HCT116 (cell line): ENCODE data around the gene GALNS.
"Not testable (repeated sequence)": the region's sequence is repeated elsewhere in the genome, so short reads cannot be mapped to it uniquely, and the experiment has no call there.

Experiments
- POLR2A ChIP-seq: IDR thresholded peaks from 2 replicates; pipeline ENCODE4 v1.7.0; 2011; ENCODE audit warnings: borderline replicate concordance; ENCODE audit not compliant: insufficient read depth, insufficient read length; ENCODE audit errors: extremely low read depth
- RAD21 ChIP-seq: IDR thresholded peaks from 2 replicates; pipeline ENCODE4 v1.6.1; 2012; ENCODE audit warnings: low read depth, mild to moderate bottlenecking
- SIN3A ChIP-seq: IDR thresholded peaks from 2 replicates; pipeline ENCODE4 v1.6.1; 2012; ENCODE audit warnings: low read depth
- TF ChIP-seq, protein P1 (sequence below), 3 experiments: fragments of 200-600 bp in 1 of 3; sonication (generic) in 1 of 3; IDR thresholded peaks in 2 of 3; conservative IDR thresholded peaks in 1 of 3; 2 replicates each; pipeline ENCODE4 v1.5.1; 2012 to 2017; ENCODE audit warnings: low read depth in 2 of 3, low read length in 2 of 3, antibody characterized with exemption in 1 of 3, borderline replicate concordance in 1 of 3, control low read depth in 1 of 3, mild to moderate bottlenecking in 1 of 3, mixed read lengths in 1 of 3, mixed run types in 1 of 3, moderate library complexity in 1 of 3; ENCODE audit not compliant: insufficient read depth in 1 of 3
- TF ChIP-seq, protein P2 (sequence below): IDR thresholded peaks from 2 replicates; pipeline ENCODE4 v1.6.1; 2011; ENCODE audit warnings: mild to moderate bottlenecking, low read length, moderate library complexity; ENCODE audit not compliant: insufficient replicate concordance; ENCODE audit errors: extremely low read depth
- TF ChIP-seq, protein P3 (sequence below): IDR thresholded peaks from 2 replicates; pipeline ENCODE4 v1.6.1; 2012

DNA sequence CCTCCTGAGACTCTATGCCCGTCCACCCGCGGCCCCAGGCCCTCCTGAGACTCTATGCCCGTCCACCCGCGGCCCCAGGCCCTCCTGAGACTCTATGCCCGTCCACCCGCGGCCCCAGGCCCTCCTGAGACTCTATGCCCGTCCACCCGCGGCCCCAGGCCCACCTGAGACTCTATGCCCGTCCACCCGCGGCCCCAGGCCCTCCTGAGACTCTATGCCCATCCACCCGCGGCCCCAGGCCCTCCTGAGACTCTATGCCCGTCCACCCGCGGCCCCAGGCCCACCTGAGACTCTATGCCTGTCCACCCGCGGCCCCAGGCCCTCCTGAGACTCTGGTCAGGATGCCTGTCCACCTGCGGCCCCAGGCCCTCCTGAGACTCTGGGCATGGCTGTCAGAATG lies 85.0 kb downstream of the GALNS start:
- TF ChIP-seq, protein P1, sequence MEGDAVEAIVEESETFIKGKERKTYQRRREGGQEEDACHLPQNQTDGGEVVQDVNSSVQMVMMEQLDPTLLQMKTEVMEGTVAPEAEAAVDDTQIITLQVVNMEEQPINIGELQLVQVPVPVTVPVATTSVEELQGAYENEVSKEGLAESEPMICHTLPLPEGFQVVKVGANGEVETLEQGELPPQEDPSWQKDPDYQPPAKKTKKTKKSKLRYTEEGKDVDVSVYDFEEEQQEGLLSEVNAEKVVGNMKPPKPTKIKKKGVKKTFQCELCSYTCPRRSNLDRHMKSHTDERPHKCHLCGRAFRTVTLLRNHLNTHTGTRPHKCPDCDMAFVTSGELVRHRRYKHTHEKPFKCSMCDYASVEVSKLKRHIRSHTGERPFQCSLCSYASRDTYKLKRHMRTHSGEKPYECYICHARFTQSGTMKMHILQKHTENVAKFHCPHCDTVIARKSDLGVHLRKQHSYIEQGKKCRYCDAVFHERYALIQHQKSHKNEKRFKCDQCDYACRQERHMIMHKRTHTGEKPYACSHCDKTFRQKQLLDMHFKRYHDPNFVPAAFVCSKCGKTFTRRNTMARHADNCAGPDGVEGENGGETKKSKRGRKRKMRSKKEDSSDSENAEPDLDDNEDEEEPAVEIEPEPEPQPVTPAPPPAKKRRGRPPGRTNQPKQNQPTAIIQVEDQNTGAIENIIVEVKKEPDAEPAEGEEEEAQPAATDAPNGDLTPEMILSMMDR (IDR thresholded peaks at IDR 0.05 in 2 of 3, conservative IDR thresholded peaks at IDR 0.05 in 1 of 3; ENCODE audit: borderline replicate concordance in 1 of 3, insufficient read depth in 1 of 3, low read depth in 2 of 3, low read length in 2 of 3): not testable (repeated sequence)
- TF ChIP-seq, protein P2, sequence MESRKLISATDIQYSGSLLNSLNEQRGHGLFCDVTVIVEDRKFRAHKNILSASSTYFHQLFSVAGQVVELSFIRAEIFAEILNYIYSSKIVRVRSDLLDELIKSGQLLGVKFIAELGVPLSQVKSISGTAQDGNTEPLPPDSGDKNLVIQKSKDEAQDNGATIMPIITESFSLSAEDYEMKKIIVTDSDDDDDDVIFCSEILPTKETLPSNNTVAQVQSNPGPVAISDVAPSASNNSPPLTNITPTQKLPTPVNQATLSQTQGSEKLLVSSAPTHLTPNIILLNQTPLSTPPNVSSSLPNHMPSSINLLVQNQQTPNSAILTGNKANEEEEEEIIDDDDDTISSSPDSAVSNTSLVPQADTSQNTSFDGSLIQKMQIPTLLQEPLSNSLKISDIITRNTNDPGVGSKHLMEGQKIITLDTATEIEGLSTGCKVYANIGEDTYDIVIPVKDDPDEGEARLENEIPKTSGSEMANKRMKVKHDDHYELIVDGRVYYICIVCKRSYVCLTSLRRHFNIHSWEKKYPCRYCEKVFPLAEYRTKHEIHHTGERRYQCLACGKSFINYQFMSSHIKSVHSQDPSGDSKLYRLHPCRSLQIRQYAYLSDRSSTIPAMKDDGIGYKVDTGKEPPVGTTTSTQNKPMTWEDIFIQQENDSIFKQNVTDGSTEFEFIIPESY: not testable (repeated sequence)
- TF ChIP-seq, protein P3, sequence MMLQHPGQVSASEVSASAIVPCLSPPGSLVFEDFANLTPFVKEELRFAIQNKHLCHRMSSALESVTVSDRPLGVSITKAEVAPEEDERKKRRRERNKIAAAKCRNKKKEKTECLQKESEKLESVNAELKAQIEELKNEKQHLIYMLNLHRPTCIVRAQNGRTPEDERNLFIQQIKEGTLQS: not testable (repeated sequence)
- TF ChIP-seq POLR2A, SIN3A, RAD21: not testable (repeated sequence)
